PC-3 (cell line): ENCODE data around the gene SLC38A10.

Experiments used
- EZH2 ChIP-seq: fragments of 300-600 bp; sonication (generic); IDR thresholded peaks from one replicate; pipeline ENCODE4 v1.6.1; 2017; ENCODE audit warnings: antibody characterized with exemption, mild to moderate bottlenecking, low read length; ENCODE audit not compliant: unreplicated experiment
- EZH2phosphoT487 ChIP-seq: fragments of 300-600 bp; sonication (generic); IDR thresholded peaks from 2 replicates; pipeline ENCODE4 v1.6.1; 2018; ENCODE audit warnings: mild to moderate bottlenecking, antibody characterized with exemption, low read length, borderline replicate concordance
- TF ChIP-seq, protein P1 (sequence below): fragments of 300-600 bp; sonication (generic); conservative IDR thresholded peaks from 2 replicates; pipeline ENCODE4 v1.5.1; 2017; ENCODE audit warnings: antibody characterized with exemption, low read depth, mild to moderate bottlenecking, low read length

GRCh38 chr17:81298325-81298990, 3.4 kb upstream of the SLC38A10 start:
- TF ChIP-seq, protein P1, sequence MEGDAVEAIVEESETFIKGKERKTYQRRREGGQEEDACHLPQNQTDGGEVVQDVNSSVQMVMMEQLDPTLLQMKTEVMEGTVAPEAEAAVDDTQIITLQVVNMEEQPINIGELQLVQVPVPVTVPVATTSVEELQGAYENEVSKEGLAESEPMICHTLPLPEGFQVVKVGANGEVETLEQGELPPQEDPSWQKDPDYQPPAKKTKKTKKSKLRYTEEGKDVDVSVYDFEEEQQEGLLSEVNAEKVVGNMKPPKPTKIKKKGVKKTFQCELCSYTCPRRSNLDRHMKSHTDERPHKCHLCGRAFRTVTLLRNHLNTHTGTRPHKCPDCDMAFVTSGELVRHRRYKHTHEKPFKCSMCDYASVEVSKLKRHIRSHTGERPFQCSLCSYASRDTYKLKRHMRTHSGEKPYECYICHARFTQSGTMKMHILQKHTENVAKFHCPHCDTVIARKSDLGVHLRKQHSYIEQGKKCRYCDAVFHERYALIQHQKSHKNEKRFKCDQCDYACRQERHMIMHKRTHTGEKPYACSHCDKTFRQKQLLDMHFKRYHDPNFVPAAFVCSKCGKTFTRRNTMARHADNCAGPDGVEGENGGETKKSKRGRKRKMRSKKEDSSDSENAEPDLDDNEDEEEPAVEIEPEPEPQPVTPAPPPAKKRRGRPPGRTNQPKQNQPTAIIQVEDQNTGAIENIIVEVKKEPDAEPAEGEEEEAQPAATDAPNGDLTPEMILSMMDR = no peak
- TF ChIP-seq EZH2 (no peak), EZH2phosphoT487 (no peak)
